HG02981 (cell line): Measurements from ENCODE around the gene POC1B.

Experiments
- ATAC-seq: cut with Tn5 transposase; IDR thresholded peaks from one replicate; pipeline ENCODE4 v1.9.1; 2021; ENCODE audit warnings: mild to moderate bottlenecking, moderate library complexity; ENCODE audit not compliant: unreplicated experiment

The POC1B gene

GRCh38 chr12:89390802-89391673 lies 134.8 kb downstream of the POC1B start:
- no peak for ATAC-seq

GRCh38 chr12:89389755-89390661 lies 135.8 kb downstream of the POC1B start:
- peak; percentile 62 for ATAC-seq

GRCh38 chr12:89386138-89386537 lies 139.7 kb downstream of the POC1B start:
- ATAC-seq: no peak

GRCh38 chr12:89384807-89385206 lies 141.0 kb downstream of the POC1B start:
- ATAC-seq: no peak

- no peak for ATAC-seq
These were observed 141.6 kb downstream of the POC1B start for GRCh38 chr12:89384050-89384758.

- ATAC-seq: no peak
These were observed 142.4 kb downstream of the POC1B start for GRCh38 chr12:89383235-89384049.

GRCh38 chr12:89382328-89382727 lies 143.5 kb downstream of the POC1B start:
- ATAC-seq: no peak

GRCh38 chr12:89379839-89380467 lies 145.9 kb downstream of the POC1B start:
- no peak for ATAC-seq

GRCh38 chr12:89379148-89379838 lies 146.6 kb downstream of the POC1B start:
- ATAC-seq: no peak

- ATAC-seq: no peak
These were observed 149.0 kb downstream of the POC1B start for GRCh38 chr12:89376844-89377243.

- no peak for ATAC-seq
These were observed 149.7 kb downstream of the POC1B start for GRCh38 chr12:89376202-89376529.

- no peak for ATAC-seq
These were observed 151.9 kb downstream of the POC1B start for GRCh38 chr12:89373763-89374572.

- ATAC-seq: no peak
These were observed 153.1 kb downstream of the POC1B start for GRCh38 chr12:89372584-89373370.

- ATAC-seq: no peak
These were observed 155.0 kb downstream of the POC1B start for GRCh38 chr12:89370850-89371249.

GRCh38 chr12:89370421-89370831 lies 155.4 kb downstream of the POC1B start:
- ATAC-seq: no peak
